NCI-H446 (cell line): Measurements from ENCODE around the gene P2RX1.

Source experiments
- DNase-seq, 2 experiments: peaks; one replicate each; lab custom pipeline; 2025; lab: John Stamatoyannopoulos, UW

Gene P2RX1

DNA sequence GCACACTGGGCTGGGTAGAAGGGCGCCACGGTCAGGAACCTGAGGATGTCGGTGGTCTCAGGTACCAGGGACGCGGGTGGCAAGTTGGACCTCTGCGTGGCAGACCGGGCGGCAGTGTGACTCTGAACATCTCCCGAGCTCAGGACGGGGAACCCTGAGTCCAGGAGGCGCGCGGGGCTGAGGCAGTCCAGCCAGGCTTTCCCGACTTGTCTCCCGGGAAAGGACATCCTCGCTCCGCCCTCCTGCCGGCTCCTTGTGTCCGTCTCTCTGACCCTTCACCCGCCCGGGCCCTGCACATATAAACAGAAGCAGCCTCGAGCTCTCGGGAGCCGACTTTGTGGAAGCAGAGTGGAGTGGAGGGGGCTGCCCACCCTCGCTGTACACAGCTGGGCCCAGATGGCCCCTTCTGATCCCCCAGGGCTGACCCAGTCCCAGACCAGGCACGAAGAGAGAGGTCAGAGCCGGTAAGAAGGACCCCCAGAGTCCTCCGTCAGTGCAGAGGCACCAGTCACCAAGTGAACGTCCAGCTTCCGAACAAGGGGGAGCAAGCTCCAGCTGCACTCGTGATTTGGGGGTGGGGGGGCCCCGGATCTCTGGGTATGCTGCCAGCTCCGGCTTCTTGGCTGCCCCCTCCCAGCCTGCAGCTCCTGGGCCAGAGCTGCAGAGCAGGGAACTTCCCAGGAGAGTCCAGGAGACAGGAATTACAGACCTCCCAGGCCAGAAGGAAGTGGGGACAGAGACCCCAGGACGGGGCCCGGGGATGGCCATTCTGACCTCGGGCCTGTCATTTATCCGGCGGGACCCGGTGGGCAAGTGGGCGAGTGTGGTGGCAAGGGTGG lies 8.5 kb upstream of the P2RX1 start:
- DNase-seq, result no peak

DNA sequence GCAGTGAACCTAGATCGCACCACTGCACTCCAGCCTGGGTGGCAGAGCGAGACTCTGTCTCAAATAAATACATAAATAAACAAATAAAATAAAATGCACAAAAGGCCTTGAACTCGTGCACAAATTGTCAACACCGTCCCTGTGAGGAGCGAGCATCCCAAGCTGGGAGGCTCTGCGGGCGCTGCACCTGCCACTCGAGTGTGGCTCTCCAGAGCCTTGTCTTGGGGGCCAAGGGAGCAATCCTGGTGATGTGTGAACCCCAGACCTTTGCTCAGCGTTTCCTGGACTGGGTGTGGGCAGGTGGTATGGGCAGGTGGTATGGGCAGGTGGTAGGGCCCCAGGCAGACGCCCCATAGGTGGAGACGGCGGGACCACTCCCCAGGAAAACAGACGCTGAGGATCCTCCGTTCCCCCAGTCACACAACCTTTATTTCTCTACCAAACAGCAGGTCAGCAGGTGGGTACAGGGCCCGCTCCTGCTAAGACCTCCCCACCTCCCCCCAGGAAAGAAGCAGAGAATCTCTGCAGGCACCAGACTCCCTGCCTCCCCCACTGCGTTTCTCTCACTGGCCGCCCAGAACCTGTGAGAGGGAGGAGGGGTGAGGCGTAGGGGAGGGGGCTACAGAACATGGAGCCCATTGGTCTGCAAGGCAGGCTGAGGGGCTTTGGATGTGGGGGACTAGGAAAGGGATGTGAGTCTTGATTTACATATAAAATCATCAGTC lies 7.4 kb upstream of the P2RX1 start:
- no peak for DNase-seq

GRCh38 chr17:3922765-3923164 lies 6.5 kb upstream of the P2RX1 start:
- no peak for DNase-seq

GRCh38 chr17:3921502-3922319 lies 5.4 kb upstream of the P2RX1 start:
- DNase-seq, result no peak

- no peak for DNase-seq
These were observed 4.7 kb upstream of the P2RX1 start for GRCh38 chr17:3921006-3921405.

DNA sequence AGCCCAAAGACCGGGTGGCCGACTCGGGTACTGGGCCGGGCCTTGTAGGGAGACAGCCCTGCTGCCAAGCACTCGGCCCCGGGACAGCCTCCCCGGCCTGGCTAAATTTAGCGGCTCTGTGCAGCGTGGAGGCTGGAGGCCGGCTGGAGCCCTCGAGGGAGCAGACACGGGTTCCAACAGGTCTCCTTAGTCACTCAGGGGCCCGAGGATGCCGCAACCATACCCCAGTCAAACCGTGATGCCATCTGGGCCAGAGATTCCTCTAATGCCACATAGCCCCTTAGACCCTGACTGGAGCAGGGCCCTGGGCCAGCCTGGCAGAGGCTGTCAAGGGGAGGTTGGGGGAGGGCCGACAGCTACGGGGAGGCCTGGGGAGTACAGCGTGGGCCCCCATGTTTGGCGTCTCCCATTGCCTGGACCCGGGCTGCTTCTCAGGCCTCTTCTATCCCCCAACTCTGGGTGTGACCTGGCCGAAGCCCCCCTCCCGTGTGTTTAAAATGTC lies 2.9 kb upstream of the P2RX1 start:
- DNase-seq, result no peak

- no peak for DNase-seq
These were observed 2.3 kb upstream of the P2RX1 start for GRCh38 chr17:3918372-3919122.

- no peak for DNase-seq
These were observed 1.2 kb upstream of the P2RX1 start for GRCh38 chr17:3917391-3917931.

DNA sequence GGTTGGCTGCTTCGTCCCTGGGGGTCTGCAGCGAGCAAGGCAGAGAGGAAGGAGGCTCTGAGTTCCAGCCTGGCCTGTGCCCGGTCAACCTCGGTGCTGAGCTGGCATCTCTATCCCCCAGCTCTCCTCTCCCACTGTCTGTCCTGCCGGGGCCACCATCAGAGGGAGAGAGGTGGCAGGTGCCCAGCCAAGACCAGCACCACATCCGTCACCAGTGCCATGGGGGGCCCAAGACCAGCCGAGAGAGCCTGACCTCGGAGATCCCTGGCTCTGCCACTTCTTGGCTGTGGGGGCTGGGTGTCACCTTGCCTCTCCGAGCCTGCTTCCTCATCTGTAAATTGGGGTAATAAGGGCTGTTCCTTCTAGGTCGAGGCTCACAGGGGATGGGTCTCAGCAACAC lies 560 bp upstream of the P2RX1 start:
- no peak for DNase-seq

DNA sequence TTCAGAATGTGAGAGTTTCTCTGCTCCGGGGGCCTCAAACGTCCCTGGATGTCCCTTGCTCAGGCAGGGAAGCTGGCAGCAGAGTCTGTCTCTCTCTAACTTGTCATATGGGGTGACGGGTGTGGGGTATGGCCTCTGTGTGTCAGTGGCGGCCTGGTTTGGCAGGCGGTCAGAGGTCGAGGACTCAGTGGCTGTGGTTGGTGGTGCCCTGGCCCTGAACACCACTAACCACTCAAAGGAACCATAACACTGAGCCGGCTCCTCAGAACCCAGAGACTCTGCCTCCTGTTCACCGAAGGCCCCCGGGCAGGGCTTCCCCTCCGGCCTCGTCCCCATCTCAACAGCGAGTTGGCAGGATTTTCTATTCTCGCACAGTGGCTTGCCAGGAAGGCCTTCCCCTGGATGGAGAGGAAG lies 677 bp downstream of the P2RX1 start:
- DNase-seq, result no peak

DNA sequence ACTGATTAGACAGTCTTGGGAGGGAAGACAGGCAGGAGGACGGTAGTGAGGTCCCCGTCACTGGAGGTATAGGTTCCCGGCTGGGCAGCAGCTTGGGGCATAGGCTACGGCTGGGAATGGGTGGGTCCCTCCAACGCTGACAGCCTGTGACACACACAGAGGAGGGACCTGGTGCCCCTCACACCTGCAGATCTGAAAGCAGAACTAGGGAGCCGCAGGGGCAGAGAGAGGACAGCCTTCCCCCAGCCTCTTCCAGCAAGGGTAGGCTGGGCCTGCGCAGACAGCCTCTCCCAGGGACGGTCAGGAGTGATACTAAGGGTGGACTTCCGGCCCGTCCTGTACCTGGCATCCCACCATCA lies 2.0 kb downstream of the P2RX1 start:
- no peak for DNase-seq

GRCh38 chr17:3913531-3914311 lies 2.5 kb downstream of the P2RX1 start:
- peak; percentile 33 to 65 for DNase-seq

GRCh38 chr17:3912827-3913226 lies 3.4 kb downstream of the P2RX1 start:
- DNase-seq, result no peak

GRCh38 chr17:3911271-3912053 lies 4.8 kb downstream of the P2RX1 start:
- no peak for DNase-seq

- no peak for DNase-seq
These were observed 5.6 kb downstream of the P2RX1 start for GRCh38 chr17:3910420-3911270.

- DNase-seq, result no peak
These were observed 7.0 kb downstream of the P2RX1 start for GRCh38 chr17:3909257-3909656.

GRCh38 chr17:3907483-3908216 lies 8.6 kb downstream of the P2RX1 start:
- DNase-seq, result no peak

GRCh38 chr17:3906881-3907280 lies 9.4 kb downstream of the P2RX1 start:
- no peak for DNase-seq
